HG03135 (cell line): ENCODE data around the gene TMEM214.

Experiments used
- ATAC-seq: cut with Tn5 transposase; IDR thresholded peaks from one replicate; pipeline ENCODE4 v1.9.1; 2021; ENCODE audit warnings: mild to moderate bottlenecking, moderate library complexity; ENCODE audit not compliant: unreplicated experiment

The TMEM214 gene

GRCh38 chr2:27009716-27010115 is 23.0 kb upstream of the TMEM214 start:
- no peak for ATAC-seq

- ATAC-seq, result no peak
Measured at GRCh38 chr2:27010139-27010538, 22.6 kb upstream of the TMEM214 start.

GRCh38 chr2:27013738-27014137 is 19.0 kb upstream of the TMEM214 start:
- ATAC-seq, result no peak

GRCh38 chr2:27014771-27015433 is 17.9 kb upstream of the TMEM214 start:
- ATAC-seq, result no peak

GRCh38 chr2:27016801-27017325 is 15.9 kb upstream of the TMEM214 start:
- ATAC-seq, result no peak

- no peak for ATAC-seq
Measured at GRCh38 chr2:27018142-27018541, 14.6 kb upstream of the TMEM214 start.

GRCh38 chr2:27019459-27019858 is 13.3 kb upstream of the TMEM214 start:
- no peak for ATAC-seq

GRCh38 chr2:27019931-27020855 is 12.6 kb upstream of the TMEM214 start:
- ATAC-seq, result no peak

GRCh38 chr2:27021253-27022049 is 11.3 kb upstream of the TMEM214 start:
- no peak for ATAC-seq

GRCh38 chr2:27023740-27024139 is 9.0 kb upstream of the TMEM214 start:
- no peak for ATAC-seq

- ATAC-seq, result no peak
Measured at GRCh38 chr2:27024188-27024587, 8.6 kb upstream of the TMEM214 start.

- no peak for ATAC-seq
Measured at GRCh38 chr2:27024812-27025211, 8.0 kb upstream of the TMEM214 start.

- ATAC-seq, result no peak
Measured at GRCh38 chr2:27025281-27025800, 7.4 kb upstream of the TMEM214 start.

- no peak for ATAC-seq
Measured at GRCh38 chr2:27025861-27026851, 6.6 kb upstream of the TMEM214 start.

GRCh38 chr2:27027211-27027651 is 5.5 kb upstream of the TMEM214 start:
- ATAC-seq, result no peak

- no peak for ATAC-seq
Measured at GRCh38 chr2:27029051-27029450, 3.7 kb upstream of the TMEM214 start.

GRCh38 chr2:27033253-27033852 is 588 bp downstream of the TMEM214 start:
- no peak for ATAC-seq

GRCh38 chr2:27038012-27038411 is 5.2 kb downstream of the TMEM214 start:
- no peak for ATAC-seq

- ATAC-seq, result no peak
Measured at GRCh38 chr2:27038631-27039339, 6.0 kb downstream of the TMEM214 start.
